HG03175 (cell line): ENCODE results near the gene WNT1.

Experiments used
- ATAC-seq: cut with Tn5 transposase; IDR thresholded peaks from one replicate; pipeline ENCODE4 v1.9.1; 2021; ENCODE audit warnings: mild to moderate bottlenecking, moderate library complexity; ENCODE audit not compliant: unreplicated experiment

The WNT1 gene

GRCh38 chr12:48960834-48961233, 17.3 kb upstream of the WNT1 start:
- no peak for ATAC-seq

GRCh38 chr12:48961331-48961730, 16.8 kb upstream of the WNT1 start:
- no peak for ATAC-seq

- no peak for ATAC-seq
These were observed 16.3 kb upstream of the WNT1 start for GRCh38 chr12:48961801-48962200.

GRCh38 chr12:48965298-48965838, 12.8 kb upstream of the WNT1 start:
- no peak for ATAC-seq

- no peak for ATAC-seq
These were observed 11.8 kb upstream of the WNT1 start for GRCh38 chr12:48966177-48966895.

- ATAC-seq: no peak
These were observed 10.1 kb upstream of the WNT1 start for GRCh38 chr12:48967991-48968390.

- ATAC-seq: no peak
These were observed 9.7 kb upstream of the WNT1 start for GRCh38 chr12:48968467-48968866.

GRCh38 chr12:48969160-48969771, 8.9 kb upstream of the WNT1 start:
- no peak for ATAC-seq

- ATAC-seq: no peak
These were observed 8.1 kb upstream of the WNT1 start for GRCh38 chr12:48969833-48970701.

- ATAC-seq: no peak
These were observed 7.3 kb upstream of the WNT1 start for GRCh38 chr12:48970702-48971334.

GRCh38 chr12:48972213-48972951, 5.7 kb upstream of the WNT1 start:
- ATAC-seq: no peak

- no peak for ATAC-seq
These were observed 5.1 kb upstream of the WNT1 start for GRCh38 chr12:48972952-48973483.

- no peak for ATAC-seq
These were observed 4.6 kb upstream of the WNT1 start for GRCh38 chr12:48973531-48973930.

- no peak for ATAC-seq
These were observed 4.0 kb upstream of the WNT1 start for GRCh38 chr12:48973941-48974673.

- peak; percentile 56 for ATAC-seq
These were observed 536 bp upstream of the WNT1 start for GRCh38 chr12:48977290-48978281.

- no peak for ATAC-seq
These were observed 849 bp downstream of the WNT1 start for GRCh38 chr12:48978741-48979601.
